BE2C (cell line): ENCODE data around the gene TMEM121B.

Experiments
- DNase-seq: peaks from one replicate; pipeline ENCODE4 v3.0.0-alpha.2; 2020
- H3K27me3 ChIP-seq: fragments of 250-450 bp; sonication (Bioruptor Pico); 2 replicates; pipeline ENCODE4 v1.5.1; 2020; ENCODE audit warnings: mild to moderate bottlenecking
- H3K36me3 ChIP-seq: fragments of 250-450 bp; sonication (Bioruptor Pico); 2 replicates; pipeline ENCODE4 v1.5.1; 2020; ENCODE audit warnings: mild to moderate bottlenecking
- H3K4me1 ChIP-seq: fragments of 250-450 bp; sonication (Bioruptor Pico); 2 replicates; pipeline ENCODE4 v1.5.1; 2020
- H3K4me3 ChIP-seq: 2 replicates; pipeline ENCODE4 v1.5.1; 2011; ENCODE audit warnings: low read depth, low read length
- H3K9me3 ChIP-seq: fragments of 250-450 bp; sonication (Bioruptor Pico); 2 replicates; pipeline ENCODE4 v1.5.1; 2020
- CTCF ChIP-seq: IDR thresholded peaks from 2 replicates; pipeline ENCODE4 v1.5.1; 2012; ENCODE audit warnings: mild to moderate bottlenecking, low read depth, low read length

The TMEM121B gene

GRCh38 chr22:17110791-17111550 is 10.2 kb downstream of the TMEM121B start:
- TF ChIP-seq CTCF, result no peak
- Histone ChIP-seq H3K36me3 (no peaks in the 10 kb centered on the region), H3K4me1 (no peaks in the 10 kb centered on the region), H3K4me3 (no peak overlapping the region), H3K9me3 (no peaks in the 10 kb centered on the region), H3K27me3 (no peaks in the 10 kb centered on the region)
- no peak for DNase-seq

GRCh38 chr22:17109976-17110375 is 11.2 kb downstream of the TMEM121B start:
- Histone ChIP-seq H3K4me1 (no peaks in the 10 kb centered on the region), H3K9me3 (no peaks in the 10 kb centered on the region), H3K36me3 (no peaks in the 10 kb centered on the region), H3K27me3 (no peaks in the 10 kb centered on the region), H3K4me3 (no peak overlapping the region)
- no peak for TF ChIP-seq CTCF
- DNase-seq, result no peak

GRCh38 chr22:17109113-17109865 is 11.9 kb downstream of the TMEM121B start:
- Histone ChIP-seq H3K4me1 (no peaks in the 10 kb centered on the region), H3K27me3 (no peaks in the 10 kb centered on the region), H3K9me3 (no peaks in the 10 kb centered on the region), H3K36me3 (no peaks in the 10 kb centered on the region), H3K4me3 (no peak overlapping the region)
- no peak for TF ChIP-seq CTCF
- DNase-seq, result no peak

- TF ChIP-seq CTCF, result no peak
- H3K4me3 ChIP-seq, result no peak overlapping the region
- DNase-seq, result no peak
- no peaks in the 10 kb centered on the region for H3K9me3 ChIP-seq
- no peaks in the 10 kb centered on the region for H3K36me3 ChIP-seq
- H3K27me3 ChIP-seq, result no peaks in the 10 kb centered on the region
- H3K4me1 ChIP-seq, result no peaks in the 10 kb centered on the region
These were observed 12.7 kb downstream of the TMEM121B start for GRCh38 chr22:17108256-17109112.

GRCh38 chr22:17107547-17107810 is 13.7 kb downstream of the TMEM121B start:
- TF ChIP-seq CTCF, result no peak
- no peaks in the 10 kb centered on the region for H3K27me3 ChIP-seq
- no peaks in the 10 kb centered on the region for H3K4me1 ChIP-seq
- no peak for DNase-seq
- no peak overlapping the region for H3K4me3 ChIP-seq
- no peaks in the 10 kb centered on the region for H3K36me3 ChIP-seq
- no peaks in the 10 kb centered on the region for H3K9me3 ChIP-seq
